ENCODE results near the gene DCT.
"Not testable (repeated sequence)": the region's sequence is repeated elsewhere in the genome, so short reads cannot be mapped to it uniquely, and the experiment has no call there.

The DCT gene

GRCh38 chr13:94479616-94480015, at the start of gene DCT:
Gene DCT (minus strand): TSS chr13:94479682. CDS start chr13:94479255, 427 bp downstream.
- TF ChIP-seq CTCF (IDR thresholded peaks at IDR 0.05; ENCODE audit: low read depth, low read length) (no peak), MAX (IDR thresholded peaks at IDR 0.05; ENCODE audit: low read depth, low read length) (no peak), MYC (IDR thresholded peaks at IDR 0.05; ENCODE audit: low read depth, low read length) (no peak)
- no peak within 1 kb of the TSS for H3K4me3 ChIP-seq (ENCODE audit: low read depth, low read length)
- no peak for DNase-seq (ENCODE audit: low read depth)

GRCh38 chr13:94526956-94527355, 47.5 kb upstream of the DCT start:
- DNase-seq (ENCODE audit: low read depth); H3K4me3 ChIP-seq (ENCODE audit: low read depth, low read length): not testable (repeated sequence)

GRCh38 chr13:94525781-94526180, 46.3 kb upstream of the DCT start:
- H3K4me3 ChIP-seq (ENCODE audit: low read depth, low read length): no peak overlapping the region
- no peak for TF ChIP-seq POLR2A (IDR thresholded peaks at IDR 0.05; ENCODE audit: extremely low read depth, insufficient read length)
- no peak for TF ChIP-seq MYC (IDR thresholded peaks at IDR 0.05; ENCODE audit: low read depth, low read length)
- TF ChIP-seq CTCF (IDR thresholded peaks at IDR 0.05; ENCODE audit: low read depth, low read length): no peak
- TF ChIP-seq MAX (IDR thresholded peaks at IDR 0.05; ENCODE audit: low read depth, low read length): no peak
- no peak for DNase-seq (ENCODE audit: low read depth)

- no peak overlapping the region for H3K4me3 ChIP-seq (ENCODE audit: low read depth, low read length)
- TF ChIP-seq CTCF (IDR thresholded peaks at IDR 0.05; ENCODE audit: low read depth, low read length) (no peak), POLR2A (IDR thresholded peaks at IDR 0.05; ENCODE audit: extremely low read depth, insufficient read length) (no peak), MYC (IDR thresholded peaks at IDR 0.05; ENCODE audit: low read depth, low read length) (no peak), MAX (IDR thresholded peaks at IDR 0.05; ENCODE audit: low read depth, low read length) (no peak)
- no peak for DNase-seq (ENCODE audit: low read depth)
Measured at GRCh38 chr13:94524407-94524806, 44.9 kb upstream of the DCT start.

GRCh38 chr13:94520001-94520400, 40.5 kb upstream of the DCT start:
- H3K4me3 ChIP-seq (ENCODE audit: low read depth, low read length): no peak overlapping the region
- no peak for DNase-seq (ENCODE audit: low read depth)
- no peak for TF ChIP-seq MYC (IDR thresholded peaks at IDR 0.05; ENCODE audit: low read depth, low read length)
- no peak for TF ChIP-seq CTCF (IDR thresholded peaks at IDR 0.05; ENCODE audit: low read depth, low read length)
- TF ChIP-seq POLR2A (IDR thresholded peaks at IDR 0.05; ENCODE audit: extremely low read depth, insufficient read length): no peak
- TF ChIP-seq MAX (IDR thresholded peaks at IDR 0.05; ENCODE audit: low read depth, low read length): no peak

- TF ChIP-seq CTCF (IDR thresholded peaks at IDR 0.05; ENCODE audit: low read depth, low read length): no peak
- TF ChIP-seq POLR2A (IDR thresholded peaks at IDR 0.05; ENCODE audit: extremely low read depth, insufficient read length): no peak
- TF ChIP-seq MAX (IDR thresholded peaks at IDR 0.05; ENCODE audit: low read depth, low read length): no peak
- no peak for TF ChIP-seq MYC (IDR thresholded peaks at IDR 0.05; ENCODE audit: low read depth, low read length)
- DNase-seq (ENCODE audit: low read depth): no peak
- no peak overlapping the region for H3K4me3 ChIP-seq (ENCODE audit: low read depth, low read length)
Measured at GRCh38 chr13:94516456-94516855, 37.0 kb upstream of the DCT start.

Data from NB4 (cell line).